DOHH2 (cell line): Measurements from ENCODE around the gene HOXA2.

ENCODE experiments used
- EZH2phosphoT487 ChIP-seq: fragments of 200-600 bp; sonication (generic); IDR thresholded peaks from 2 replicates; pipeline ENCODE4 v1.6.1; 2017; ENCODE audit warnings: borderline replicate concordance, mild to moderate bottlenecking, antibody characterized with exemption, low read length, moderate library complexity, mixed read lengths
- TF ChIP-seq, protein P1 (sequence below): fragments of 200-600 bp; sonication (generic); IDR thresholded peaks from one replicate; pipeline ENCODE4 v1.5.1; 2014; ENCODE audit warnings: antibody characterized with exemption, mild to moderate bottlenecking, low read depth, low read length; ENCODE audit not compliant: poor library complexity, severe bottlenecking

DNA sequence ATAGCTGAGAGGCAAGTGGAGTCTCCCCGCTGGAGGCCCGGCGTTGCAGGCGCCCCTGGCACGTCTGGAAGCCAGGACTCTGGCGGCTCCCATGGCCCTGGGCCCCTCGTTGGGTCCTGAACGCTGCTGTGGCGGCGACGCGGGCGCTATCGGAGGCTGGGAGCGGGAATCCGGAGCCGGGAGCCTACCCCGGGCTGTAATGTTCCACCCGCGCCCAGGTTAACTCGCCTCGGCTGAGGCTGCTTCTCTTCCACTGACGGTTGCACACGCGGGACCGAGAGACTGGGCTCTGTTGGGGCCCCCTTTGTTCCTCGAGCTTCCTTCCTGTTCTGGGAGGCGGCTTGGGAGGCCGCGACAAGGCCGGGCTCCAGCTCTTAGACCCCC lies 42.3 kb upstream of the HOXA2 start:
- TF ChIP-seq, protein P1, sequence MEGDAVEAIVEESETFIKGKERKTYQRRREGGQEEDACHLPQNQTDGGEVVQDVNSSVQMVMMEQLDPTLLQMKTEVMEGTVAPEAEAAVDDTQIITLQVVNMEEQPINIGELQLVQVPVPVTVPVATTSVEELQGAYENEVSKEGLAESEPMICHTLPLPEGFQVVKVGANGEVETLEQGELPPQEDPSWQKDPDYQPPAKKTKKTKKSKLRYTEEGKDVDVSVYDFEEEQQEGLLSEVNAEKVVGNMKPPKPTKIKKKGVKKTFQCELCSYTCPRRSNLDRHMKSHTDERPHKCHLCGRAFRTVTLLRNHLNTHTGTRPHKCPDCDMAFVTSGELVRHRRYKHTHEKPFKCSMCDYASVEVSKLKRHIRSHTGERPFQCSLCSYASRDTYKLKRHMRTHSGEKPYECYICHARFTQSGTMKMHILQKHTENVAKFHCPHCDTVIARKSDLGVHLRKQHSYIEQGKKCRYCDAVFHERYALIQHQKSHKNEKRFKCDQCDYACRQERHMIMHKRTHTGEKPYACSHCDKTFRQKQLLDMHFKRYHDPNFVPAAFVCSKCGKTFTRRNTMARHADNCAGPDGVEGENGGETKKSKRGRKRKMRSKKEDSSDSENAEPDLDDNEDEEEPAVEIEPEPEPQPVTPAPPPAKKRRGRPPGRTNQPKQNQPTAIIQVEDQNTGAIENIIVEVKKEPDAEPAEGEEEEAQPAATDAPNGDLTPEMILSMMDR: no peak
- TF ChIP-seq EZH2phosphoT487: no peak
